ENCODE results near the gene FUBP1. TPM values are rescaled to one million over a fixed set of nuclear protein-coding genes. Genes with fewer than 3 reads are reported as not detected.

The FUBP1 gene
- total and polyA plus RNA-seq, 2 of the 13 experiments (the other 11 are each of a cell fraction or from before 2014, with no cell fraction given): 98.1 to 166 TPM

DNA sequence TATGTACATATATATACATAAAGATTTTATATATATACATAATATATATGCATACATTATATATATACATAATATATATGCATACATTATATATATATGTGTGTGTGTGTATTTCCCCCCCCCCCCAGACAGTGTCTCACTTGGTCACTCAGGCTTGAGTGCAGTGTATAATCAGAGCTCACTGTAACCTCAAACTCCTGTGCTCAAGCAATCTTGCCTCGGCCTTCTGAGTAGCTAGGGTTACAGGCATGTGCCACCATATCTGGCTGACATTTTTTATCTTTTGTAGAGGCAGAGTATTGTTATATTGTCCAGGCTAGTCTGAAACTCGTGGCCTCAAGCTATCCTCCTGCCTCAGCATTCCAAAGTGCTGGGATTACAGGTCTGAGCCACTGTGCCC, 9.0 kb upstream of the FUBP1 start:
- no peaks in the 10 kb centered on the region for H3K9me3 ChIP-seq (ENCODE audit: low read length)
- H3K36me3 ChIP-seq (replicated peaks in 1 of 2; ENCODE audit: control insufficient read depth in 1 of 2, insufficient read depth in 2 of 2, low read length in 2 of 2): no peaks in the 10 kb centered on the region
- H3K27me3 ChIP-seq (ENCODE audit: control insufficient read depth in 1 of 2, insufficient read depth in 2 of 2, low read length in 2 of 2): no peaks in the 10 kb centered on the region
- POLR2A ChIA-PET: interaction anchor here (1.0 to 2.4 kb wide), 2 partner anchors 9 to 57 kb away, joined by 3 to 11 read pairs; partner anchors contain the start of gene FUBP1
- intact Hi-C loops (cut with micrococcal nuclease; ENCODE audit: unreplicated experiment) (no loop called here), in situ Hi-C loops (cut with HindIII; ENCODE audit: extremely low pct_ligation_motif_present, low pct_unique_long_range_greater_than_20kb) (no loop called here)
- no peak overlapping the region for H2AFZ ChIP-seq (ENCODE audit: low read length)
- 100% methylated on average over 2 of the region's 2 CpGs for WGBS (ENCODE audit: low lambda C conversion rate)
- H3K4me2 ChIP-seq (ENCODE audit: low read depth, low read length): no peak overlapping the region
- CTCF ChIA-PET (ENCODE audit: low intra/inter-chr PET ratio, low total read pairs): no interaction called here
- H3K27ac ChIP-seq (ENCODE audit: extremely low read length, insufficient read depth, low read length): no peak overlapping the region
- peaks cover 7% of the 10 kb centered on the region for H3K79me2 ChIP-seq (ENCODE audit: insufficient read depth, low read length)
- no peak for FAIRE-seq
- no peak for TF ChIP-seq ZMAT3 (CRISPR knock-in tag; conservative IDR thresholded peaks at IDR 0.05)
- no peak for TF ChIP-seq ATAD3A (CRISPR knock-in tag; IDR thresholded peaks at IDR 0.05)
- no peak for TF ChIP-seq ZNF260 (CRISPR knock-in tag; IDR thresholded peaks at IDR 0.05; ENCODE audit: borderline replicate concordance, low read depth)
- no peak for TF ChIP-seq HNF4A (CRISPR knock-in tag; IDR thresholded peaks at IDR 0.05)
- TF ChIP-seq ZNF292 (CRISPR knock-in tag; IDR thresholded peaks at IDR 0.05; ENCODE audit: borderline replicate concordance, low read depth): no peak
- no peak for TF ChIP-seq ZNF839 (CRISPR knock-in tag; IDR thresholded peaks at IDR 0.05; ENCODE audit: borderline replicate concordance)
- TF ChIP-seq FOXA1 (IDR thresholded peaks at IDR 0.05): no peak
- no peak for TF ChIP-seq FOXA1 (CRISPR knock-in tag; IDR thresholded peaks at IDR 0.05)
- no peak for TF ChIP-seq FOXK1 (CRISPR knock-in tag; IDR thresholded peaks at IDR 0.05; ENCODE audit: borderline replicate concordance, low read depth)
- no peak for TF ChIP-seq ZNF672 (CRISPR knock-in tag; IDR thresholded peaks at IDR 0.05)
- no peak for TF ChIP-seq ZNF75D (CRISPR knock-in tag; IDR thresholded peaks at IDR 0.05; ENCODE audit: borderline replicate concordance)
- TF ChIP-seq NONO (IDR thresholded peaks at IDR 0.05): no peak
- no peak for TF ChIP-seq NONO (CRISPR knock-in tag; conservative IDR thresholded peaks at IDR 0.05)
- TF ChIP-seq RORA (CRISPR knock-in tag; IDR thresholded peaks at IDR 0.05): no peak
- H4K20me1 ChIP-seq (ENCODE audit: insufficient read depth, low read length): no peaks in the 10 kb centered on the region; the same call in 1 of the 2 replicates
- DNase-seq (ENCODE audit: low spot score): no peak
- peaks cover 55% of the 10 kb centered on the region for H3K4me1 ChIP-seq (ENCODE audit: insufficient read depth, low read length)
- BruUV-seq (replicated peaks): no TSS peak
- H3K4me3 ChIP-seq (replicated peaks in 1 of 3; ENCODE audit: insufficient read depth in 1 of 3, low read depth in 2 of 3, low read length in 3 of 3): no peak overlapping the region
- ATAC-seq: no peak
- no peak overlapping the region for H3K9ac ChIP-seq (ENCODE audit: insufficient read depth, low read depth, low read length)
